HepG2 (cell line): ENCODE measurements around the gene GRK4.

Experiments
- CBX1 ChIP-seq: IDR thresholded peaks from one replicate; pipeline ENCODE4 v1.6.1; 2016; ENCODE audit warnings: antibody characterized with exemption, low read depth
- HIC2 ChIP-seq: sonication (generic); formaldehyde crosslinking; IDR thresholded peaks from 2 replicates; pipeline ENCODE4 v1.9.0; 2022; ENCODE audit warnings: low read depth, missing genetic modification reagents
- RNF2 ChIP-seq: fragments of 450-650 bp; conservative IDR thresholded peaks from 2 replicates; pipeline ENCODE4 v1.6.1; 2016; ENCODE audit warnings: low read depth
- ZNF639 ChIP-seq: conservative IDR thresholded peaks from 2 replicates; pipeline ENCODE4 v1.6.1; 2018; ENCODE audit warnings: missing genetic modification reagents

GRCh38 chr4:2964706-2965258, 1.4 kb downstream of the GRK4 start:
- no peak for TF ChIP-seq CBX1
- TF ChIP-seq HIC2, result no peak
- no peak for TF ChIP-seq ZNF639
- no peak for TF ChIP-seq RNF2
